Measurements from ENCODE around the gene REXO5.

- TF ChIP-seq CTCF (IDR thresholded peaks at IDR 0.05) (no peak), EZH2 (IDR thresholded peaks at IDR 0.05; ENCODE audit: borderline replicate concordance, insufficient read depth, low read depth, low read length, poor library complexity, severe bottlenecking) (no peak)
Measured at GRCh38 chr16:20897253-20897897, 91.0 kb downstream of the REXO5 start.

All from B cell (primary cell).